T-helper 2 cell treated with Interferon-gamma antibody and Interleukin-4, amounts not matched to agents 5 μg/mL and 100 μg/mL, for 36 hours (primary cell): ENCODE data around the gene ABCB9.

ENCODE experiments used
- DNase-seq: peaks from one replicate; pipeline ENCODE4 v3.0.0; 2021; ENCODE audit warnings: low spot score
- H3K27ac Mint-ChIP-seq: one replicate; pipeline ENCODE4 v1.8.0; 2021; ENCODE audit warnings: mild to moderate bottlenecking, mixed read lengths
- H3K27me3 Mint-ChIP-seq: one replicate; pipeline ENCODE4 v1.8.0; 2021; ENCODE audit warnings: low read depth, mixed read lengths
- H3K36me3 Mint-ChIP-seq: one replicate; pipeline ENCODE4 v1.8.0; 2021; ENCODE audit warnings: low read depth, mixed read lengths
- H3K4me1 Mint-ChIP-seq: one replicate; pipeline ENCODE4 v1.8.0; 2021; ENCODE audit warnings: low read depth, mixed read lengths
- H3K4me3 Mint-ChIP-seq: one replicate; pipeline ENCODE4 v1.8.0; 2022; ENCODE audit warnings: mild to moderate bottlenecking, moderate library complexity, mixed read lengths
- H3K9me3 Mint-ChIP-seq: one replicate; pipeline ENCODE4 v1.8.0; 2021; ENCODE audit warnings: mixed read lengths

ABCB9 gene

GRCh38 chr12:122974274-122974891 is 8.1 kb upstream of the ABCB9 start:
- H3K27ac Mint-ChIP-seq = peak overlapping the region; percentile 99
- H3K36me3 Mint-ChIP-seq = no peaks in the 10 kb centered on the region
- peaks cover 19% of the 10 kb centered on the region for H3K4me1 Mint-ChIP-seq
- H3K27me3 Mint-ChIP-seq = no peaks in the 10 kb centered on the region
- H3K9me3 Mint-ChIP-seq = no peaks in the 10 kb centered on the region
- peak; percentile 98 for DNase-seq
- peak overlapping the region; percentile 98 for H3K4me3 Mint-ChIP-seq

GRCh38 chr12:122969676-122970075 is 3.4 kb upstream of the ABCB9 start:
- peaks cover 14% of the 10 kb centered on the region for H3K4me1 Mint-ChIP-seq
- H3K27me3 Mint-ChIP-seq = no peaks in the 10 kb centered on the region
- H3K4me3 Mint-ChIP-seq = no peak overlapping the region
- no peak overlapping the region for H3K27ac Mint-ChIP-seq
- no peak for DNase-seq
- H3K9me3 Mint-ChIP-seq = no peaks in the 10 kb centered on the region
- no peaks in the 10 kb centered on the region for H3K36me3 Mint-ChIP-seq

- H3K27me3 Mint-ChIP-seq = no peaks in the 10 kb centered on the region
- peaks cover 5% of the 10 kb centered on the region for H3K4me1 Mint-ChIP-seq
- H3K4me3 Mint-ChIP-seq = no peak overlapping the region
- no peaks in the 10 kb centered on the region for H3K9me3 Mint-ChIP-seq
- no peaks in the 10 kb centered on the region for H3K36me3 Mint-ChIP-seq
- no peak for DNase-seq
- H3K27ac Mint-ChIP-seq = no peak overlapping the region
Measured at GRCh38 chr12:122968104-122968503, 1.8 kb upstream of the ABCB9 start.

- DNase-seq = no peak
- no peaks in the 10 kb centered on the region for H3K9me3 Mint-ChIP-seq
- no peaks in the 10 kb centered on the region for H3K36me3 Mint-ChIP-seq
- H3K27me3 Mint-ChIP-seq = no peaks in the 10 kb centered on the region
- H3K27ac Mint-ChIP-seq = peak overlapping the region; percentile 4
- H3K4me3 Mint-ChIP-seq = no peak overlapping the region
- H3K4me1 Mint-ChIP-seq = peaks cover 3% of the 10 kb centered on the region
Measured at GRCh38 chr12:122966743-122967550, 684 bp upstream of the ABCB9 start.

GRCh38 chr12:122965321-122965751 is 927 bp downstream of the ABCB9 start:
- Mint-ChIP-seq H3K36me3 (no peaks in the 10 kb centered on the region), H3K4me1 (peaks cover 3% of the 10 kb centered on the region), H3K27ac (no peak overlapping the region), H3K9me3 (no peaks in the 10 kb centered on the region), H3K27me3 (no peaks in the 10 kb centered on the region), H3K4me3 (peak overlapping the region; percentile 61)
- DNase-seq = no peak

GRCh38 chr12:122964439-122965257 is 1.6 kb downstream of the ABCB9 start:
- Mint-ChIP-seq H3K27me3 (no peaks in the 10 kb centered on the region), H3K27ac (no peak overlapping the region), H3K9me3 (no peaks in the 10 kb centered on the region), H3K36me3 (no peaks in the 10 kb centered on the region), H3K4me3 (peak overlapping the region; percentile 61), H3K4me1 (peaks cover 3% of the 10 kb centered on the region)
- no peak for DNase-seq

- H3K4me1 Mint-ChIP-seq = peaks cover 3% of the 10 kb centered on the region
- no peak for DNase-seq
- no peaks in the 10 kb centered on the region for H3K36me3 Mint-ChIP-seq
- H3K27ac Mint-ChIP-seq = no peak overlapping the region
- no peaks in the 10 kb centered on the region for H3K27me3 Mint-ChIP-seq
- no peaks in the 10 kb centered on the region for H3K9me3 Mint-ChIP-seq
- H3K4me3 Mint-ChIP-seq = no peak overlapping the region
Measured at GRCh38 chr12:122963941-122964265, 2.4 kb downstream of the ABCB9 start.

- H3K9me3 Mint-ChIP-seq = no peaks in the 10 kb centered on the region
- no peaks in the 10 kb centered on the region for H3K36me3 Mint-ChIP-seq
- H3K4me1 Mint-ChIP-seq = peaks cover 3% of the 10 kb centered on the region
- H3K27ac Mint-ChIP-seq = no peak overlapping the region
- no peak for DNase-seq
- no peak overlapping the region for H3K4me3 Mint-ChIP-seq
- no peaks in the 10 kb centered on the region for H3K27me3 Mint-ChIP-seq
Measured at GRCh38 chr12:122961531-122962329, 4.5 kb downstream of the ABCB9 start.

GRCh38 chr12:122960193-122960569 is 6.1 kb downstream of the ABCB9 start:
- no peak for DNase-seq
- no peak overlapping the region for H3K4me3 Mint-ChIP-seq
- H3K4me1 Mint-ChIP-seq = peaks cover 3% of the 10 kb centered on the region
- no peaks in the 10 kb centered on the region for H3K27me3 Mint-ChIP-seq
- no peaks in the 10 kb centered on the region for H3K36me3 Mint-ChIP-seq
- no peaks in the 10 kb centered on the region for H3K9me3 Mint-ChIP-seq
- no peak overlapping the region for H3K27ac Mint-ChIP-seq

- no peak for DNase-seq
- Mint-ChIP-seq H3K27me3 (no peaks in the 10 kb centered on the region), H3K36me3 (no peaks in the 10 kb centered on the region), H3K27ac (no peak overlapping the region), H3K4me3 (no peak overlapping the region), H3K9me3 (no peaks in the 10 kb centered on the region), H3K4me1 (no peaks in the 10 kb centered on the region)
Measured at GRCh38 chr12:122959566-122960192, 6.6 kb downstream of the ABCB9 start.

- Mint-ChIP-seq H3K27ac (no peak overlapping the region), H3K9me3 (no peaks in the 10 kb centered on the region), H3K27me3 (no peaks in the 10 kb centered on the region), H3K4me3 (no peak overlapping the region), H3K4me1 (no peaks in the 10 kb centered on the region), H3K36me3 (no peaks in the 10 kb centered on the region)
- DNase-seq = no peak
Measured at GRCh38 chr12:122958198-122958888, 7.9 kb downstream of the ABCB9 start.

GRCh38 chr12:122956035-122956434 is 10.2 kb downstream of the ABCB9 start:
- no peaks in the 10 kb centered on the region for H3K36me3 Mint-ChIP-seq
- no peaks in the 10 kb centered on the region for H3K9me3 Mint-ChIP-seq
- H3K27ac Mint-ChIP-seq = no peak overlapping the region
- DNase-seq = no peak
- H3K4me3 Mint-ChIP-seq = no peak overlapping the region
- H3K27me3 Mint-ChIP-seq = no peaks in the 10 kb centered on the region
- peaks cover 4% of the 10 kb centered on the region for H3K4me1 Mint-ChIP-seq

- Mint-ChIP-seq H3K4me1 (peaks cover 4% of the 10 kb centered on the region), H3K27me3 (no peaks in the 10 kb centered on the region), H3K36me3 (no peaks in the 10 kb centered on the region), H3K9me3 (no peaks in the 10 kb centered on the region), H3K27ac (no peak overlapping the region), H3K4me3 (no peak overlapping the region)
- no peak for DNase-seq
Measured at GRCh38 chr12:122955156-122955555, 11.1 kb downstream of the ABCB9 start.
